GM18951 (cell line): ENCODE measurements around the gene MYH4.

ENCODE experiments used
- POLR2A ChIP-seq: IDR thresholded peaks from 4 replicates; pipeline ENCODE4 v1.6.1; 2011; ENCODE audit warnings: mild to moderate bottlenecking; ENCODE audit not compliant: insufficient read length, insufficient read depth; ENCODE audit errors: extremely low read depth
- in situ Hi-C: fragments of 300-500 bp; cut with MboI; formaldehyde crosslinking; loops from one replicate; pipeline ENCODE4 v1.12.0; 2022; ENCODE audit warnings: low sequenced_read_pairs, mixed read lengths, inconsistent platforms; ENCODE audit not compliant: unreplicated experiment

Gene MYH4

GRCh38 chr17:10396524-10397163, 72.7 kb downstream of the MYH4 start:
- in situ Hi-C loops: no loop called here
- no peak for TF ChIP-seq POLR2A

- in situ Hi-C loops: no loop called here
- TF ChIP-seq POLR2A: no peak
Measured at GRCh38 chr17:10394201-10394887, 75.0 kb downstream of the MYH4 start.
